Measurements from ENCODE around the gene TIGD1.

DNA sequence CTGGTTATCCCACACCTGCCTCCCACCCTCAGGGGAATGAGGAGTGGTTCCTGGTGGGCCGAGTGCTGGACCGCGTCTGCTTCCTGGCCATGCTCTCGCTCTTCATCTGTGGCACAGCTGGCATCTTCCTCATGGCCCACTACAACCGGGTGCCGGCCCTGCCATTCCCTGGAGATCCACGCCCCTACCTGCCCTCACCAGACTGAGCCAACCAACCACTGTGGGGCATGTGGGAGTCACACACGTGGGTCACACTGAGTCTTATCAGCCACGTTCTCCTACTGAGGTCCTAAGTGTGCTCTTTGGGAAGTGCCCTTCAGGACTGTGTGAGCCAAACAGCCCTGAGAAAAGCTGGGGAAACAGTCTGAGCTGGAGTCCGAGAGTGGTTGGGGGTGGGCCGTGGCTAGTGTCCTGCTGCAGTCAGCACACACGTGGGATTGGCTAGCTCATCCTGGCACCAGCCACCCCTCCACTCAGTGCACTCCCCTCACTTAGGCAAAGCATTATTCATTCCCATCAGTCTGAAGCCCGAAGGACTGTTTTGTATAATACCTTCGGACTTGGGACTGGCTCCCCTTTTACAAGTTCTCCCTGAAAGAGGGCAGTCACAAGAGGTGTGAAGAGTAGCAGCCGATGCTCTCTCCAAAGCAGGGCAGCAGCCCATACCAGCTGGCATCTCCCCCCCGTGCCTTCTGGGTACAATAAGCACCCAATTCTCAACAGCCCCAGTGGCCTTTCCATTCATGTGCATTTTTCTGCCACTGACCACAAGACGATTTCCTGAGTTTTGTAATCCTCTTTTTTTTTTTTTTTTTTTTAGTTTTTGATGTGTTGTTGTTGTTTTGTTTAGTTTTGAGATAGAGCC, 4.6 kb downstream of the TIGD1 start:
- TF ChIP-seq, protein P1, sequence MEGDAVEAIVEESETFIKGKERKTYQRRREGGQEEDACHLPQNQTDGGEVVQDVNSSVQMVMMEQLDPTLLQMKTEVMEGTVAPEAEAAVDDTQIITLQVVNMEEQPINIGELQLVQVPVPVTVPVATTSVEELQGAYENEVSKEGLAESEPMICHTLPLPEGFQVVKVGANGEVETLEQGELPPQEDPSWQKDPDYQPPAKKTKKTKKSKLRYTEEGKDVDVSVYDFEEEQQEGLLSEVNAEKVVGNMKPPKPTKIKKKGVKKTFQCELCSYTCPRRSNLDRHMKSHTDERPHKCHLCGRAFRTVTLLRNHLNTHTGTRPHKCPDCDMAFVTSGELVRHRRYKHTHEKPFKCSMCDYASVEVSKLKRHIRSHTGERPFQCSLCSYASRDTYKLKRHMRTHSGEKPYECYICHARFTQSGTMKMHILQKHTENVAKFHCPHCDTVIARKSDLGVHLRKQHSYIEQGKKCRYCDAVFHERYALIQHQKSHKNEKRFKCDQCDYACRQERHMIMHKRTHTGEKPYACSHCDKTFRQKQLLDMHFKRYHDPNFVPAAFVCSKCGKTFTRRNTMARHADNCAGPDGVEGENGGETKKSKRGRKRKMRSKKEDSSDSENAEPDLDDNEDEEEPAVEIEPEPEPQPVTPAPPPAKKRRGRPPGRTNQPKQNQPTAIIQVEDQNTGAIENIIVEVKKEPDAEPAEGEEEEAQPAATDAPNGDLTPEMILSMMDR (IDR thresholded peaks at IDR 0.05): no peak
- TF ChIP-seq POLR2A (IDR thresholded peaks at IDR 0.05) (no peak), EP300 (IDR thresholded peaks at IDR 0.05) (no peak)

Data from ovary (tissue), 3 donors.